GM23338 (cell line): Measurements from ENCODE around the gene TBX6. TPM values are rescaled to one million over a fixed set of nuclear protein-coding genes. Genes with fewer than 3 reads are reported as not detected.
A peak's percentile ranks its signal among the peaks of the same experiment; 100 is the strongest.

Experiments used
- ATAC-seq: fragments of 200-7000 bp; cut with Tn5 transposase; 3 replicates; pipeline ENCODE4 v1.9.1; 2020
- DNase-seq: peaks from one replicate; pipeline ENCODE4 v3.0.0-alpha.2; 2015; ENCODE audit warnings: low spot score
- H2AFZ ChIP-seq: fragments of 200-600 bp; sonication (generic); 2 replicates; pipeline ENCODE4 v1.8.0; 2016; ENCODE audit warnings: antibody characterized with exemption, mild to moderate bottlenecking, moderate library complexity
- H3F3A ChIP-seq: fragments of 200-600 bp; sonication (generic); replicated peaks from 2 replicates; pipeline ENCODE4 v1.8.0; 2017; ENCODE audit warnings: antibody characterized with exemption, mixed run types, low read depth
- H3K27ac ChIP-seq: fragments of 200-600 bp; sonication (generic); 2 replicates; pipeline ENCODE4 v1.6.1; 2016; ENCODE audit warnings: low read depth
- H3K27me3 ChIP-seq: fragments of 200-600 bp; sonication (generic); 2 replicates; pipeline ENCODE4 v1.8.0; 2016; ENCODE audit warnings: mild to moderate bottlenecking, mixed run types, moderate library complexity; ENCODE audit not compliant: insufficient read depth
- H3K36me3 ChIP-seq: fragments of 200-600 bp; sonication (generic); 2 replicates; pipeline ENCODE4 v1.8.0; 2016; ENCODE audit warnings: mild to moderate bottlenecking; ENCODE audit not compliant: insufficient read depth
- H3K4me1 ChIP-seq: fragments of 200-600 bp; sonication (generic); 2 replicates; pipeline ENCODE4 v1.8.0; 2016; ENCODE audit warnings: mild to moderate bottlenecking, moderate library complexity; ENCODE audit not compliant: insufficient read depth
- H3K4me2 ChIP-seq: fragments of 200-600 bp; sonication (generic); 2 replicates; pipeline ENCODE4 v1.7.1; 2017; ENCODE audit warnings: mixed run types
- H3K4me3 ChIP-seq: fragments of 200-600 bp; sonication (generic); 2 replicates; pipeline ENCODE4 v1.6.1; 2016; ENCODE audit warnings: mixed run types
- H3K79me2 ChIP-seq: fragments of 200-600 bp; sonication (generic); replicated peaks from 2 replicates; pipeline ENCODE4 v1.8.0; 2017; ENCODE audit warnings: mild to moderate bottlenecking; ENCODE audit not compliant: insufficient read depth
- H3K9me2 ChIP-seq: fragments of 200-600 bp; sonication (generic); 2 replicates; pipeline ENCODE4 v1.8.0; 2017; ENCODE audit not compliant: insufficient read depth
- H4K20me1 ChIP-seq: fragments of 200-600 bp; sonication (generic); replicated peaks from 2 replicates; pipeline ENCODE4 v1.8.0; 2017; ENCODE audit warnings: mild to moderate bottlenecking; ENCODE audit not compliant: insufficient read depth
- H3K27ac Mint-ChIP-seq: 2 replicates; pipeline ENCODE4 v1.8.0; 2020; ENCODE audit warnings: inconsistent platforms, mild to moderate bottlenecking, moderate library complexity, mixed read lengths
- H3K27me3 Mint-ChIP-seq: 3 replicates; pipeline ENCODE4 v1.8.0; 2022; ENCODE audit warnings: low read depth, mild to moderate bottlenecking, moderate library complexity, mixed read lengths, inconsistent platforms; ENCODE audit not compliant: insufficient read depth, poor library complexity
- H3K36me3 Mint-ChIP-seq: 3 replicates; pipeline ENCODE4 v1.8.0; 2021; ENCODE audit warnings: low read depth, mild to moderate bottlenecking, inconsistent platforms, moderate library complexity, mixed read lengths
- H3K4me1 Mint-ChIP-seq: 3 replicates; pipeline ENCODE4 v1.8.0; 2020; ENCODE audit warnings: mild to moderate bottlenecking, inconsistent platforms, mixed read lengths
- H3K4me3 Mint-ChIP-seq: 3 replicates; pipeline ENCODE4 v1.8.0; 2021; ENCODE audit warnings: moderate library complexity, mild to moderate bottlenecking, inconsistent platforms, mixed read lengths
- H3K9me3 Mint-ChIP-seq: 3 replicates; pipeline ENCODE4 v1.8.0; 2020; ENCODE audit warnings: moderate library complexity, mild to moderate bottlenecking, inconsistent platforms, mixed read lengths
- CREB1 ChIP-seq: fragments of 250-450 bp; sonication (Bioruptor Pico); IDR thresholded peaks from 2 replicates; pipeline ENCODE4 v1.5.0; 2020; ENCODE audit warnings: low read depth, mild to moderate bottlenecking, moderate library complexity
- ETS1 ChIP-seq: IDR thresholded peaks from 2 replicates; pipeline ENCODE4 v1.6.1; 2016; ENCODE audit warnings: antibody characterized with exemption
- JUNB ChIP-seq: IDR thresholded peaks from one replicate; pipeline ENCODE4 v1.6.1; 2016; ENCODE audit warnings: antibody characterized with exemption; ENCODE audit not compliant: unreplicated experiment
- POLR2AphosphoS5 ChIP-seq: IDR thresholded peaks from 2 replicates; pipeline ENCODE4 v1.6.1; 2016; ENCODE audit warnings: antibody characterized with exemption, low read depth
- STAT1 ChIP-seq: IDR thresholded peaks from one replicate; pipeline ENCODE4 v1.6.1; 2016; ENCODE audit warnings: antibody characterized with exemption; ENCODE audit not compliant: unreplicated experiment
- ZNF114 ChIP-seq: fragments of 250-450 bp; sonication (Bioruptor Pico); IDR thresholded peaks from 2 replicates; pipeline ENCODE4 v1.5.0; 2020; ENCODE audit warnings: mild to moderate bottlenecking, moderate library complexity
- ZNF331 ChIP-seq: fragments of 250-450 bp; sonication (Bioruptor Pico); IDR thresholded peaks from 2 replicates; pipeline ENCODE4 v1.5.0; 2020; ENCODE audit warnings: low read depth, mild to moderate bottlenecking, moderate library complexity
- polyA plus RNA-seq: library from polyadenylated mRNA; unstranded; fragments of >200 nt; fragmentation: Nextera tagmentation; extraction: Ambion mirVana; gene quantifications from 2 replicates; pipeline ENCODE4 v1.2.1, GENCODE V29; 2016
- total RNA-seq: library from RNA; depleted of rRNA; stranded (reverse); fragments of >200 nt; shearing (Covaris generic); gene quantifications from 2 replicates; pipeline ENCODE4 v1.2.3, GENCODE V29; 2014
- TF ChIP-seq, protein P1 (sequence below): fragments of 250-450 bp; sonication (Bioruptor Pico); IDR thresholded peaks from 2 replicates; pipeline ENCODE4 v1.5.0; 2020; ENCODE audit warnings: mild to moderate bottlenecking, moderate library complexity
- TF ChIP-seq, protein P2 (sequence below): IDR thresholded peaks from one replicate; pipeline ENCODE4 v1.6.1; 2018; ENCODE audit warnings: antibody characterized with exemption; ENCODE audit not compliant: unreplicated experiment

Gene TBX6
- total and polyA plus RNA-seq, 2 experiments from 2014 or later: 1.1 to 2.4 TPM

DNA sequence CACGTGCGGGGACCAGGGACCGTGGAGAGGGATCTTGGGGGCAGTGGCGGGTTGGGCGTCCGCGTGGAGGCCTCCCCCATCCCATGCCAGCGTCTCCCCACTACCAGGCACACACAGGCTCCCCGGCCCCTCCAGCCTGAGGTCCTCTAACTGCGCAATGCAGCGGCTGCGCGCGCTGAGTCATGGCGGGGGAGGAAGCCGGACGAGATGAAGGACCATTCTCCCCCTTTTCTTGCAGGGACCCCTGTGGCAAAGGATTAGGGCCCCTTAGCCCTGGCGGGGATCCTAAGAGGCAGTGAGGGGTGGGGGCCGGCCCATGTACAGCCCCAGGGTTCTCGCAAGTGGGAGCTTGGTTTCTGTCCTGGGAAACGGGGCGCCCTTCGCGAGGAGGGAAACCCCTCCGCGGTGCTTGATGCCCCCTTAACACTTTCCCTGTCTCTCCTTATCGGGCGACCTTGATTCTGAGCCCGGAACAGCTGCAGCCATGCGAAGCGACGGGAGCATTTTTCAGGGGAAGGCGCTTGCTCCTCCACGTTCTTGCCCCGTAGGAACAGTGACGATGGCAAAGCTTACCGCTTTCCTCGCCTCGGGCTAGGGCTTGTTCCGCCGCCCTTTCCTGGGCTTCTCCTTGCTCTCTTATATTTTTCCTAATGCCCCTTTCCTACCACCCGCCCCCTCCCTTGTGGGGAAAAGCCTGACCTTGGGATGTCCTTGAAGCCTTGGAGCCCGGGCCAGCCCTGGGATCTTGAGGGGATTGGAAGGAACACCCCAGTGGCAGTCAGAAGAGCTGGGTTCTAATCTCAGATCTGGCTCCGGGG lies 25.6 kb downstream of the TBX6 start (continued):
- TF ChIP-seq, protein P1, sequence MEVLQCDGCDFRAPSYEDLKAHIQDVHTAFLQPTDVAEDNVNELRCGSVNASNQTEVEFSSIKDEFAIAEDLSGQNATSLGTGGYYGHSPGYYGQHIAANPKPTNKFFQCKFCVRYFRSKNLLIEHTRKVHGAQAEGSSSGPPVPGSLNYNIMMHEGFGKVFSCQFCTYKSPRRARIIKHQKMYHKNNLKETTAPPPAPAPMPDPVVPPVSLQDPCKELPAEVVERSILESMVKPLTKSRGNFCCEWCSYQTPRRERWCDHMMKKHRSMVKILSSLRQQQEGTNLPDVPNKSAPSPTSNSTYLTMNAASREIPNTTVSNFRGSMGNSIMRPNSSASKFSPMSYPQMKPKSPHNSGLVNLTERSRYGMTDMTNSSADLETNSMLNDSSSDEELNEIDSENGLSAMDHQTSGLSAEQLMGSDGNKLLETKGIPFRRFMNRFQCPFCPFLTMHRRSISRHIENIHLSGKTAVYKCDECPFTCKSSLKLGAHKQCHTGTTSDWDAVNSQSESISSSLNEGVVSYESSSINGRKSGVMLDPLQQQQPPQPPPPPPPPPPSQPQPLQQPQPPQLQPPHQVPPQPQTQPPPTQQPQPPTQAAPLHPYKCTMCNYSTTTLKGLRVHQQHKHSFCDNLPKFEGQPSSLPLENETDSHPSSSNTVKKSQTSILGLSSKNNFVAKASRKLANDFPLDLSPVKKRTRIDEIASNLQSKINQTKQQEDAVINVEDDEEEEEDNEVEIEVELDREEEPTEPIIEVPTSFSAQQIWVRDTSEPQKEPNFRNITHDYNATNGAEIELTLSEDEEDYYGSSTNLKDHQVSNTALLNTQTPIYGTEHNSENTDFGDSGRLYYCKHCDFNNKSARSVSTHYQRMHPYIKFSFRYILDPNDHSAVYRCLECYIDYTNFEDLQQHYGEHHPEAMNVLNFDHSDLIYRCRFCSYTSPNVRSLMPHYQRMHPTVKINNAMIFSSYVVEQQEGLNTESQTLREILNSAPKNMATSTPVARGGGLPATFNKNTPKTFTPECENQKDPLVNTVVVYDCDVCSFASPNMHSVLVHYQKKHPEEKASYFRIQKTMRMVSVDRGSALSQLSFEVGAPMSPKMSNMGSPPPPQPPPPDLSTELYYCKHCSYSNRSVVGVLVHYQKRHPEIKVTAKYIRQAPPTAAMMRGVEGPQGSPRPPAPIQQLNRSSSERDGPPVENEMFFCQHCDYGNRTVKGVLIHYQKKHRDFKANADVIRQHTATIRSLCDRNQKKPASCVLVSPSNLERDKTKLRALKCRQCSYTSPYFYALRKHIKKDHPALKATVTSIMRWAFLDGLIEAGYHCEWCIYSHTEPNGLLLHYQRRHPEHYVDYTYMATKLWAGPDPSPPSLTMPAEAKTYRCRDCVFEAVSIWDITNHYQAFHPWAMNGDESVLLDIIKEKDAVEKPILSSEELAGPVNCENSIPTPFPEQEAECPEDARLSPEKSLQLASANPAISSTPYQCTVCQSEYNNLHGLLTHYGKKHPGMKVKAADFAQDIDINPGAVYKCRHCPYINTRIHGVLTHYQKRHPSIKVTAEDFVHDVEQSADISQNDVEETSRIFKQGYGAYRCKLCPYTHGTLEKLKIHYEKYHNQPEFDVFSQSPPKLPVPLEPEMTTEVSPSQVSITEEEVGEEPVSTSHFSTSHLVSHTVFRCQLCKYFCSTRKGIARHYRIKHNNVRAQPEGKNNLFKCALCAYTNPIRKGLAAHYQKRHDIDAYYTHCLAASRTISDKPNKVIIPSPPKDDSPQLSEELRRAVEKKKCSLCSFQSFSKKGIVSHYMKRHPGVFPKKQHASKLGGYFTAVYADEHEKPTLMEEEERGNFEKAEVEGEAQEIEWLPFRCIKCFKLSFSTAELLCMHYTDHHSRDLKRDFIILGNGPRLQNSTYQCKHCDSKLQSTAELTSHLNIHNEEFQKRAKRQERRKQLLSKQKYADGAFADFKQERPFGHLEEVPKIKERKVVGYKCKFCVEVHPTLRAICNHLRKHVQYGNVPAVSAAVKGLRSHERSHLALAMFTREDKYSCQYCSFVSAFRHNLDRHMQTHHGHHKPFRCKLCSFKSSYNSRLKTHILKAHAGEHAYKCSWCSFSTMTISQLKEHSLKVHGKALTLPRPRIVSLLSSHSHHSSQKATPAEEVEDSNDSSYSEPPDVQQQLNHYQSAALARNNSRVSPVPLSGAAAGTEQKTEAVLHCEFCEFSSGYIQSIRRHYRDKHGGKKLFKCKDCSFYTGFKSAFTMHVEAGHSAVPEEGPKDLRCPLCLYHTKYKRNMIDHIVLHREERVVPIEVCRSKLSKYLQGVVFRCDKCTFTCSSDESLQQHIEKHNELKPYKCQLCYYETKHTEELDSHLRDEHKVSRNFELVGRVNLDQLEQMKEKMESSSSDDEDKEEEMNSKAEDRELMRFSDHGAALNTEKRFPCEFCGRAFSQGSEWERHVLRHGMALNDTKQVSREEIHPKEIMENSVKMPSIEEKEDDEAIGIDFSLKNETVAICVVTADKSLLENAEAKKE (CRISPR knock-in tag): no peak
- TF ChIP-seq ZNF114 (CRISPR knock-in tag): no peak
- no peak for TF ChIP-seq JUNB
- TF ChIP-seq CREB1 (CRISPR knock-in tag): no peak

DNA sequence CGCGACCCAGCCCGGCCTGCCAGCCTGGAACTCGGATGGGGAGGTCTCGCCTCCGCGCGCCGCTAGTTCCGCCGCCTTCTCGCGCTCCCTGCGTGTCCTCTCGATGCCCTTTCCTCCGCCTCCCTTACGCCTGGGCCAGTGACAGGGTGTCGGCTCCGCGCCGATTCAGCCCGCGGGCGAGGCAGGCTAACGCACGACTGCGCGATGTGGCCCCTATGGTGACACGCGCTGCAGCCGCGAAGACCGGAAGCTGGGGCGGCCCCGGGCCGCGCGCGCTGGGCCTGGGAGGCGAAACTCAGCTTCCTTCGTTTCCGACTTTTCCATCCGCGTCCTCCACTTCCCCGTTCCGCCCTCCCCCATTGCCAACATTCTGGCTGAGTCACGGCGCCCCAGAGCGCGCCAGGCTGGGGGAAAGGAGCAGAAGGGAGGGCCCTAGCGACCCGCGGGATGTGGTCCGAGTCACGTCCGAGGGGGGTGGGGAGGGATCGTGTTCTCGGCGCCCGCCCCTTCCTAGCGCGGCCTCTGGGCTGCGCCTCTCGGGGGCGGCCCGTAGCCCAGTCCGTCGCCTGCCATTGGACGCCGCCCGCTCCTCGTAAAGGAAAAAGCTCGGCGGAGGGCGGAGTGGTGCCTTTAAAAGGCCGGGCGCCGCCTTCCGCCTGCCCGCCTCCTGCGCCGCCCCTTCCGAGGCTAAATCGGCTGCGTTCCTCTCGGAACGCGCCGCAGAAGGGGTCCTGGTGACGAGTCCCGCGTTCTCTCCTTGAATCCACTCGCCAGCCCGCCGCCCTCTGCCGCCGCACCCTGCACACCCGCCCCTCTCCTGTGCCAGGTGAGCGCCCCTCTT lies 26.4 kb downstream of the TBX6 start, which contains the start of gene ALDOA:
Gene ALDOA (plus strand): TSS at position 659 of the 841 bp plus-strand sequence. CDS start 1,138 bp downstream, outside the sequence.
- peak within 1 kb of the TSS; percentile 99 for H3K4me2 ChIP-seq
- peak; percentile 82 for ATAC-seq
- peak; percentile 98 for DNase-seq
- peaks cover 23% of the 10 kb centered on the region; the same call in 1 of the 2 replicates for H4K20me1 ChIP-seq
- peaks cover 16% of the 10 kb centered on the region for H3K36me3 ChIP-seq
- H3K4me1 ChIP-seq: peaks cover 11% of the 10 kb centered on the region
- H3K9me2 ChIP-seq: no peaks in the 10 kb centered on the region
- H3K4me3 Mint-ChIP-seq: peak within 1 kb of the TSS; percentile 96
- H3K9me3 Mint-ChIP-seq: no peaks in the 10 kb centered on the region; the same call in 2 of the 3 replicates
- peaks cover 42% of the 10 kb centered on the region for H3K36me3 Mint-ChIP-seq
- peaks cover 47% of the 10 kb centered on the region for H3F3A ChIP-seq
- peak within 1 kb of the TSS; percentile 97 for H3K4me3 ChIP-seq
- H3K4me1 Mint-ChIP-seq: peaks cover 25% of the 10 kb centered on the region
- H3K79me2 ChIP-seq: peaks cover 36% of the 10 kb centered on the region
- H3K27ac ChIP-seq: peak within 1 kb of the TSS; percentile 96
- peak within 1 kb of the TSS; percentile 84; the same call in 1 of the 2 replicates for H2AFZ ChIP-seq
- no peaks in the 10 kb centered on the region for H3K27me3 ChIP-seq
- H3K27ac Mint-ChIP-seq: peak within 1 kb of the TSS; percentile 99
- TF ChIP-seq STAT1 (no peak), ZNF331 (no peak), CREB1 (CRISPR knock-in tag) (peak; percentile 63; the same call in 1 of the 2 replicates), ETS1 (0 out of 2 replicates have a peak, but pooled peaks have one; percentile 29), POLR2AphosphoS5 (peak; percentile 92)
- TF ChIP-seq, protein P2, sequence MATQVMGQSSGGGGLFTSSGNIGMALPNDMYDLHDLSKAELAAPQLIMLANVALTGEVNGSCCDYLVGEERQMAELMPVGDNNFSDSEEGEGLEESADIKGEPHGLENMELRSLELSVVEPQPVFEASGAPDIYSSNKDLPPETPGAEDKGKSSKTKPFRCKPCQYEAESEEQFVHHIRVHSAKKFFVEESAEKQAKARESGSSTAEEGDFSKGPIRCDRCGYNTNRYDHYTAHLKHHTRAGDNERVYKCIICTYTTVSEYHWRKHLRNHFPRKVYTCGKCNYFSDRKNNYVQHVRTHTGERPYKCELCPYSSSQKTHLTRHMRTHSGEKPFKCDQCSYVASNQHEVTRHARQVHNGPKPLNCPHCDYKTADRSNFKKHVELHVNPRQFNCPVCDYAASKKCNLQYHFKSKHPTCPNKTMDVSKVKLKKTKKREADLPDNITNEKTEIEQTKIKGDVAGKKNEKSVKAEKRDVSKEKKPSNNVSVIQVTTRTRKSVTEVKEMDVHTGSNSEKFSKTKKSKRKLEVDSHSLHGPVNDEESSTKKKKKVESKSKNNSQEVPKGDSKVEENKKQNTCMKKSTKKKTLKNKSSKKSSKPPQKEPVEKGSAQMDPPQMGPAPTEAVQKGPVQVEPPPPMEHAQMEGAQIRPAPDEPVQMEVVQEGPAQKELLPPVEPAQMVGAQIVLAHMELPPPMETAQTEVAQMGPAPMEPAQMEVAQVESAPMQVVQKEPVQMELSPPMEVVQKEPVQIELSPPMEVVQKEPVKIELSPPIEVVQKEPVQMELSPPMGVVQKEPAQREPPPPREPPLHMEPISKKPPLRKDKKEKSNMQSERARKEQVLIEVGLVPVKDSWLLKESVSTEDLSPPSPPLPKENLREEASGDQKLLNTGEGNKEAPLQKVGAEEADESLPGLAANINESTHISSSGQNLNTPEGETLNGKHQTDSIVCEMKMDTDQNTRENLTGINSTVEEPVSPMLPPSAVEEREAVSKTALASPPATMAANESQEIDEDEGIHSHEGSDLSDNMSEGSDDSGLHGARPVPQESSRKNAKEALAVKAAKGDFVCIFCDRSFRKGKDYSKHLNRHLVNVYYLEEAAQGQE: peak; percentile 31
- H3K27me3 Mint-ChIP-seq: peaks cover 27% of the 10 kb centered on the region
